GM12875 (cell line): ENCODE results near the gene SYNJ2BP.
"Not testable (repeated sequence)": the region's sequence is repeated elsewhere in the genome, so short reads cannot be mapped to it uniquely, and the experiment has no call there.

Experiments
- H3K4me3 ChIP-seq: one replicate; pipeline ENCODE4 v1.5.1; 2011; ENCODE audit warnings: low read depth, low read length, control low read depth
- TF ChIP-seq, protein P1 (sequence below): IDR thresholded peaks from 2 replicates; pipeline ENCODE4 v1.5.1; 2011; ENCODE audit warnings: low read depth, mild to moderate bottlenecking, control low read depth, inconsistent platforms, low read length, moderate library complexity, borderline replicate concordance; ENCODE audit not compliant: insufficient read depth

SYNJ2BP gene

DNA sequence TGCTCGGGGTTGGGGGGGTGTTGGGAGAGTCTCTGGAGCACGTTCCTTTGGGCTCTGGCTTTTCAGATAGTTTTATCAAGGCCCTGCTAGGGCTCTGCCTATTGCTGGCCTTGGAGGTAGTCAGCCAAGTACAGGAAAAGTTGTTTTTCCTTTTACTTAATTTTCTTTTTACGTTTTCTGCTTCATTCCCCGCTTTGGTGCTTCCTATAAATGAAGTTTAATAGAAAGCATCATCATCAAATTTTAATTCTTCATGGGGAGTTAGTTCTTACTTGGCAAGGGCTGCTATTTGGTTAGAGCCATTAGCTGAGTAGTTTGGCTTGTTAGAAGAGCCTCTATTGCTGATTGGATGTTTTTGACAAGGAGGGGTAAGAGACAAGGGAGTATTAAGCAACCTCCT lies 20.0 kb upstream of the SYNJ2BP start:
- no peak overlapping the region for H3K4me3 ChIP-seq
- TF ChIP-seq, protein P1, sequence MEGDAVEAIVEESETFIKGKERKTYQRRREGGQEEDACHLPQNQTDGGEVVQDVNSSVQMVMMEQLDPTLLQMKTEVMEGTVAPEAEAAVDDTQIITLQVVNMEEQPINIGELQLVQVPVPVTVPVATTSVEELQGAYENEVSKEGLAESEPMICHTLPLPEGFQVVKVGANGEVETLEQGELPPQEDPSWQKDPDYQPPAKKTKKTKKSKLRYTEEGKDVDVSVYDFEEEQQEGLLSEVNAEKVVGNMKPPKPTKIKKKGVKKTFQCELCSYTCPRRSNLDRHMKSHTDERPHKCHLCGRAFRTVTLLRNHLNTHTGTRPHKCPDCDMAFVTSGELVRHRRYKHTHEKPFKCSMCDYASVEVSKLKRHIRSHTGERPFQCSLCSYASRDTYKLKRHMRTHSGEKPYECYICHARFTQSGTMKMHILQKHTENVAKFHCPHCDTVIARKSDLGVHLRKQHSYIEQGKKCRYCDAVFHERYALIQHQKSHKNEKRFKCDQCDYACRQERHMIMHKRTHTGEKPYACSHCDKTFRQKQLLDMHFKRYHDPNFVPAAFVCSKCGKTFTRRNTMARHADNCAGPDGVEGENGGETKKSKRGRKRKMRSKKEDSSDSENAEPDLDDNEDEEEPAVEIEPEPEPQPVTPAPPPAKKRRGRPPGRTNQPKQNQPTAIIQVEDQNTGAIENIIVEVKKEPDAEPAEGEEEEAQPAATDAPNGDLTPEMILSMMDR: no peak

DNA sequence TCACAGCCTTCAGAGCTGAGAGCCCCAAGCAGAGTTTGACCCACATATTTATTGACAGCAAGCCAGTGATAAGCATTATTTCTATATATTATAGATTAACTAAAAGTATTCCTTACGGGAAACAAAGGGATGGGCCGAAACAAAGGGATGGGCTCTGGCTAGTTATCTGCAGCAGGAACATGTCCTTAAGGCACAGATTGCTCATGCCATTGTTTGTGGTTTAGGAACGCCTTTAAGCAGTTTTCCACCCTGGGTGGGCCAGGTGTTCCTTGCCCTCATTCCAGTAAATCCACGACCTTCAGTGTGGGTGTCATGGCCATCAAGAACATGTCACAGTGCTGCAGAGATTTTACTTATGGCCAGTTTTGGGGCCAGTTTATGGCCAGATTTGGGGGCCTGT lies 9.7 kb upstream of the SYNJ2BP start:
- not testable (repeated sequence) for H3K4me3 ChIP-seq

DNA sequence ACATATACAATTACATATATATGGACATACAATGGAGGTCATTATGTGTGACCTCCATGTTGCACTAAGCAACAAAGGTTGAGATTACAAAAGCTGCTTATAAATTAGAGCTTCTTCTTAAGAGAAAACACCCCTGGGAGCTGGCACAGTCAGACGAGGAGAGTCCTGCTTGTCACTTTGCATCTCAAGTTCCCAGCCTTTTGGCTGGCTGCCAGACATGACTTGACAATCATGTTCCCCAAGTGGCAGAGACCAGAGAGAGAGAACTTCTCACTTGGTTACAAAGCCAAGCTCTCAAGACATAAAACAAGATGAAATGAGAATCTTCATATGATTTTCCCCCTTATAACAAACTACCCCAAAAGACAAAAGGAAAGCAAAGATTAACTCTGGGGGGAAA lies 8.5 kb upstream of the SYNJ2BP start:
- H3K4me3 ChIP-seq: no peak overlapping the region
- TF ChIP-seq, protein P1: no peak

DNA sequence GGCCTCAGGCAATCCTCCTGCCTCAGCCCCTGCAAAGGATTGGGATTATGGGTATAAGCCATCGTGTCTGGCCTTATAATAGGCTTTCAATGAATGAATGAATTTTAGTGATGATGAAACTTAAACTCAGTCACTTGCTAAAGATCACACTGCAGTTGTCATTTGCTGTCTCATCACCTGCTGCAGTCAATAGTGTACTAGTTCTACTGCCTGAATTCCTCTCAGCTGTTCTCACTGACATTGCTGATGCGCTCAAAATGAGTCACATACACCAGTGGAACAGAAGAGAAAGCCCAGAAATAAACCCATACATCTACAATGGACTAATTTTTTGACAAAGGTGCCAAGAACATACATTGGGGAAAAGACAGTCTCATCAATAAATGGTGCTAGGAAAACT lies 5.6 kb upstream of the SYNJ2BP start:
- H3K4me3 ChIP-seq: no peak overlapping the region
- TF ChIP-seq, protein P1: no peak

DNA sequence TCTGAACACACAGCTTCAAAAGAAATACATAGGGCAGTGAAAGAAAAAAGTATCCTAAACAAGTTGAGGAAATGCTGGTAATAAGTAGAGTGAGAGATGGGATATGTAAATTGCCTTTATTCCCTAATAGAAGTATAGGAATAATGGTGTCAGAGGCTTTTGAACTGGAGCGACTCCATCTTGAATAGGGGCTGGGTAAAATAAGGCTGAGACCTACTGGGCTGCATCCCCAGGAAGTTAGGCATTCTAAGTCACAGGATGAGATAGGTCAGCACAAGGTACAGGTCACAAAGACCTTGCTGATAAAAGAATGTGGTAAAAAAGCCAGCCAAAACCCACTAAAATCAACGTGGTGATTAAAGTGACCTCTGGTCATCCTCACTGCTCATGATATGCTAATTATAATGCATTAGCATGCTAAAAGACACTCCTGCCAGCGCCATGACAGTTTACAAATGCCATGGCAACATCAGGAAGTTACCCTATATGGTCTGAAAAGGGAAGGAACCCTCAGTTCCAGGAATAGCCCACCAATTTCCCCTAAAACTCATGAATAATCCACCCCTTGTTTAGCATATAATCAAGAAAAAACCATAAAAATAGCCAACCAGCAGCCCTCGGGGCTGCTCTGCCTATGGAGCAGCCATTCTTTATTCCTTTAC lies 2.5 kb upstream of the SYNJ2BP start:
- not testable (repeated sequence) for H3K4me3 ChIP-seq

DNA sequence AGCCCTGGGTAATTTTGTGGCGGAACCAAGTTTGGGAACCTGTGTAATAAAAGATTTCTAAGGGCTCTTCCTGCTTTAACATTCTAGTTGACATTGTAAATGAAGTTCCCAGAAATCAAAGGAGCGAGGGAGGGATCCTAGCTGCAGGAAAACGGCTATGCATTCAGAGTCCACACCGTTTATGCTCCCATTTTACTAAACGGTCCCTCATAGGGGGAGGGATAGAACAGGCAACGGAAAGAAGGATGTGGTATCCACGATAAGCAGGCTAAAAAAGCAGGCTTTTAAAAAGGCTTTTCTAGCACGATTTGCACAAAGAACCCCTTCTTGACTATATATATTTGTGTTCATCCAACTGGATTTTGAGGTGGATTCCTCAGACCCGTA lies 559 bp downstream of the SYNJ2BP start:
- TF ChIP-seq, protein P1: no peak

DNA sequence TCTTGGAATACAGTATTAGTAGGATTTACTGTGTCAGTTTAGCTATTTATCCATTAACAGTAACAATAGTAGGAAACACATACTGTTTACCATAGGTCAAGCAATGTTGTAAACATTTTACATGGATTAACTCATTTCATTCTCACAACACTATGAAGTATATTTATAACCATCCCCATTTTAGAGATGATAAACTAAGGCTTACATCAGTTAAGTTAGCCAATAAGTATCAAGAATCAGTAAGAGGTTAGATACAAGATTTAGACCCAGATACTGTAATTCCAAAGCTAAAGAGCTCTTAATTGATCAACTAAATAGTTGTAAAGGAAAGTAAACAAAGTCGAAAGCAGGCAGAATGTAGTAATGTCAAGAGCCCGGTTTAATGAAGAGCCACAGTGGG lies 1.1 kb downstream of the SYNJ2BP start:
- H3K4me3 ChIP-seq: no peak overlapping the region

More for the DNA sequence above, 559 bp downstream of the SYNJ2BP start:
- H3K4me3 ChIP-seq: peak overlapping the region; percentile 49

DNA sequence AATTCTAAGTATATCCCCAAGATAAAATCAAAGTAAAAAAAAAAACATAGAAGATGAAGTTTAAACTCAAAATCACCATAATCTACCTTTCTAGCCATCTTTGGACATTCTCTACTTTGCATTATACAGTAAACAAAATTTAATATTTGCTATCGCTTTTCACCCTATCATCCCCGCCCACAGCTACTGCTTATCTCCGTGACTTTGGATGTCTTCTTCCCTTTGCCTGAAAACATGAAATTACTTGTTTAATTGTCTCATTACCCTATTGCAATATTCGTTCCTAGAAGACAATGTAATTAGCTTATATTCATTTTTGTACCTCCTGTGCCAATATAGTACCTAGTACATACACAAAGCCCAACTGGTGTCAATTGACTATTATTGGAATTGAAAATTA lies 9.3 kb downstream of the SYNJ2BP start:
- TF ChIP-seq, protein P1: no peak
- H3K4me3 ChIP-seq: no peak overlapping the region

More for the DNA sequence above, 1.1 kb downstream of the SYNJ2BP start:
- TF ChIP-seq, protein P1: no peak

DNA sequence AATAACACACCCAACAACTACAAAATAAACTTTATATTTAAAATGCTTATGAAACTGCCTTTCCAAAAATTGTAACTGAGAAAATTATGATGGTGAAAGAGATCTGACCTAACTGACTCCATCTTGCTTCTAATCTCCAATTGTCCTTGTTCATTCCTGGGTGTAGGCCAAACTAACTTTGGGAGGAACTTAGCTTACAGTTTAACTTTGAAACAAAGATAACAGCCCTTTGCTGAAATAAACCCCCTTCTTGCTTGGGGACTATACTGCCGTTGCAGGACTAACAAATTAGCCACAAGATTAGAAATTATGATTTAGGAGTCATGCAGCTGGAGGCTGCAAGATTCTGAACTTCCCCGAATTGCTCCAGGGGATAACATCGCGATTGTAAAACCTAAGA lies 10.7 kb downstream of the SYNJ2BP start:
- H3K4me3 ChIP-seq: not testable (repeated sequence)

DNA sequence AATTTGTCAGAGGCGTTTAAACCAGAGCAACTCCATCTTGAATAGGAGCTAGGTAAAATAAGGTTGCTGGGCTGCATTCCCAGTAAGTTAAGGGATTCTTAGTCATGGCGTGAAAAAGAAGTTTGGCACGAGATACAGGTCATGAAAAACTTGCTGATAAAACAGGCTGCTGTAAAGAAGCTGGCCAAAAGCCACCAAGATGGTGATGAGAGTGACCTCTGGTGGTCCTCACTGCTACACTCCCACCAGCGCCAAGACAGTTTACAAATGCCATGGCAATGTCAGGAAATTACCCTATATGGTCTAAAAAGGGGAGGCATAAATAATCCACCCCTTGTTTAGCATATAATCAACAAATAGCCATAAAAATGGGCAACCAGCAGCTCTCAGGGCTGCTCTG lies 13.6 kb downstream of the SYNJ2BP start:
- H3K4me3 ChIP-seq: not testable (repeated sequence)
